GM19324 (cell line): ENCODE measurements around the gene PDE4D.
"Not testable (repeated sequence)": the region's sequence is repeated elsewhere in the genome, so short reads cannot be mapped to it uniquely, and the experiment has no call there.

Experiments used
- ATAC-seq: cut with Tn5 transposase; IDR thresholded peaks from one replicate; pipeline ENCODE4 v1.9.1; 2021; ENCODE audit warnings: mild to moderate bottlenecking, moderate library complexity; ENCODE audit not compliant: unreplicated experiment, low FRiP score

The PDE4D gene

GRCh38 chr5:59320420-59320819 is 573.1 kb downstream of the PDE4D start:
- no peak for ATAC-seq

- no peak for ATAC-seq
These were observed 574.3 kb downstream of the PDE4D start for GRCh38 chr5:59319250-59319649.

GRCh38 chr5:59317774-59318205 is 575.7 kb downstream of the PDE4D start:
- no peak for ATAC-seq

GRCh38 chr5:59317023-59317773 is 576.3 kb downstream of the PDE4D start:
- no peak for ATAC-seq

DNA sequence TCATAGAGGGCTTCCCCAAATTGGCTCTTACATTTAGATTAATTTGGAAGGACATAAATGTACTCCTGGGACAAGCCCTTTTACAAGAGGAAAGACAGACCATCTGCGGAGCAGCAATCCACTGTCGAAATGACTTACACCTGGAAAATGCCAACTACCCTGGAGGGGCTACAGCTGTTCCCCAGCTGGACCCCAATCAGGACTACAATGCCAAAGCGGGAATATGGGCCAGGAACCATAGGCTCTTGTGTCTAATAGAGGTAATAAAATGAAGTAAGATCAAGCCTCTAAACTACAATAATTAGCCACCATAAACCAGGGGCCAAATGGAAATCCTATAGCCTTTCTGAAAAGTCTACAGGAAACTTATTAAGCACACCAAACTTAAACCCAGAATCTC is 581.3 kb downstream of the PDE4D start:
- ATAC-seq, result no peak

GRCh38 chr5:59308685-59309084 is 584.8 kb downstream of the PDE4D start:
- ATAC-seq, result not testable (repeated sequence)

- not testable (repeated sequence) for ATAC-seq
These were observed 590.2 kb downstream of the PDE4D start for GRCh38 chr5:59303289-59303716.

DNA sequence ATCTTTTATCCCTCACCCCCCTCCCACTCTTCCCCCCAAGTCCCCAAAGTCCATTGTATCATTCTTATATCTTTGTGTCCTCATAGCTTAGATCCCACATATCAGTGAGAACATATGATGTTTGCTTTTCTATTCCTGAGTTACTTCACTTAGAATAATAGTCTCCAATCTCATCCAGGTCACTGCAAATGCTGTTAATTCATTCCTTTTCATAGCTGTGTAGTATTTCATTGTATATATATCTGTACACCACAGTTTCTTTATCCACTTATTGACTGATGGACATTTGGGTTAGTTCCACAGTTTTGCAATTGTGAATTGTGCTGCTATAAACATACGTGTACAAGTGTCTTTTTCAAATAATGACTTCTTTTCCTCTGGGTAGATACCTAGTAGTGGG is 591.0 kb downstream of the PDE4D start:
- not testable (repeated sequence) for ATAC-seq

- ATAC-seq, result no peak
These were observed 591.8 kb downstream of the PDE4D start for GRCh38 chr5:59301727-59302126.

DNA sequence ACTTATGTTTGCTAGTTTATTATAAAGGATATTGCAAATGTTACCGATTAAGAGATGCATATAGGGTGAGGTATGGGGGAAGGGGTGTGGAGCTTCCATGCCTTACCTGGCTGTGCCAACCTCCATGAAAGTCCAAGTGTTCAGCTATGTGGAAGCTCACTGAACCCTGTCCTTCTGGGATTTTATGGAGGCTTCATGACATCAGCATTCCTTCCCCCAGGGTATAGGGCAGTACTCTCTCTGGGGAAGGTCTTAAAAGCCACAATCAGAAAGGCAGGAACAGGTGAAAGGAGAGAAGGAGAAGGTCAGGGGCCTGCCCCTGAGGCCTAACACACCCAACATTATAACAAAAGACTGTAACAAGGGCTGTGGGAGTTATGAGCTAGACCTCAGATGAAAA is 592.6 kb downstream of the PDE4D start:
- ATAC-seq, result no peak

- no peak for ATAC-seq
These were observed 594.5 kb downstream of the PDE4D start for GRCh38 chr5:59299006-59299405.

DNA sequence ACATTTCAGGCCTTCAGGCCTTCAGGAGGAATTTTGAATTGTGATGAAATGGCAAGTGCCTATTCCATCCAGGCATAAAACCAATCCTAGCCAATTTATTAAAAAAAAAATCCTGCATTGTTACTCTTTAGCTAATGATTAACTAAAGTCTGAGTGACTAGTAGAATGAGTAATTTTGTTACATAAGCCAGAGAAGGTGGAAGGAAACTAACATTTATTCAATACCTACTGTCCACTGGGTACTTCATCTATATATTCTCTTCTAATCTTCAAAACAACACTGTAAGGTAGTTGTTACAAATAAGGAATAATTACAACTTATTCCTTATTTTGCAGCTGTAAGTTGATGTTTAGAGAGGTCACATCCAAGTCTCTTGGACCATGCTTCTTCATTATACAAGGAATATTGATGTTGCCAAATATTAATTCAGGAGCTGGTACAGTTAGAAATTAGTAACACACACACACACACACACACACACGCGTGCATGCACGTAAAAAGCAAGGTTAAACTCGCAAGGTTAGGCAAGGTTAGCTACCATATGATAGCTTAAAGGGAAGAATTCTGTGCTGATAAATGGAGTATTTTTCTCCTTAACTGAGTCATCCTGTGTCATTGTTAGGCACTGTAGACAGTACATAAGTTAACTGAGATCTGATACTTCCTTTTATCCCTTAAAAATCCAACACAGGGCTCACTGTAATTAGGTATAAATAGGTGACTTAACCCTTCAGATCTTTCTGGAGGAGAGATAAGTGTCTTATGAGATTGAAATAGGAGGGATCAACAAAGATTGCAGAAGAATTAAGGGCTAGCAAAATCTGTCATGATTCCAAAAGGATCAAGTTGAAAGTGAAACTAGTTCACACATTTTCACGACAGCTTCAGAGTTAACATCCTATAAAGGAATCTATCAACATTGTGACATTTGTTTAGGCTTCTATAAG is 596.9 kb downstream of the PDE4D start:
- ATAC-seq, result no peak

DNA sequence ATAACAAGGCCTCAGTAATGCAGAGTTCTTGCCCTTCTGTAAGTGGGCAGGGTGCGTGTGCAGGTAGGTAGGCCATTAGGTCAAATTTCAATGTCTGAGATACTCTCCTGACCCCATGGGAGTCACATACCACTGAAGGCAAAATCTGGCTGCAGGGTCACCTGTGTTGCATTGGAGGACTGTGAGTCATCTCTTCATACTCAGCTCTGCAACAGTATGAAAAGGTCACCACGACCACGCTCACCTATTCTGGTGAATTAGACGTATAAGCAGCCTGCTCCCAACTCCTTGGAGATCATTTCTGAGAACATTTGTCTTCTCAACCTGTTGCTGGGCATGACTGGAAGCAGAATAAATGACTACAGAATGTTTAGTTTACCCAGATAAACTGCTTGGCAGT is 599.8 kb downstream of the PDE4D start:
- ATAC-seq, result no peak

- ATAC-seq, result no peak
These were observed 601.6 kb downstream of the PDE4D start for GRCh38 chr5:59291941-59292340.

DNA sequence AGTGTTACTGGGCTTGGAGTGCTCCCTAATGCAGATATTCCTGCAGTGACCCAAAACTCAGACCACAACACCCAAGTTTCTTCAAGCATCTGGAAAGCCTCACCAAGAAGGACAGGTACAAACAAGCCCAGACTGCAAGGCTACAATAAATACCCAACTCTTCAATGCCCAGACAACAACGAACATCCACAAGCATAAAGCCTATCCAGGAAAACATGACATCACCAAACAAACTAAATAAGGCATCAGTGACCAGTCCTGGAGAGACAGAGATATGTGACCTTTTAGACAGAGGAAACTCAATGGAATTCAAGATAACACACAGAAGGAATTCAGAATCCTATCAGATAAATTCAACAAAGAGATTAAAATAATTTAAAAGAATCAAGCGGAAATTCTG is 605.6 kb downstream of the PDE4D start:
- ATAC-seq, result no peak

- ATAC-seq, result no peak
These were observed 606.2 kb downstream of the PDE4D start for GRCh38 chr5:59287361-59287760.

- ATAC-seq, result no peak
These were observed 607.0 kb downstream of the PDE4D start for GRCh38 chr5:59286510-59286909.

DNA sequence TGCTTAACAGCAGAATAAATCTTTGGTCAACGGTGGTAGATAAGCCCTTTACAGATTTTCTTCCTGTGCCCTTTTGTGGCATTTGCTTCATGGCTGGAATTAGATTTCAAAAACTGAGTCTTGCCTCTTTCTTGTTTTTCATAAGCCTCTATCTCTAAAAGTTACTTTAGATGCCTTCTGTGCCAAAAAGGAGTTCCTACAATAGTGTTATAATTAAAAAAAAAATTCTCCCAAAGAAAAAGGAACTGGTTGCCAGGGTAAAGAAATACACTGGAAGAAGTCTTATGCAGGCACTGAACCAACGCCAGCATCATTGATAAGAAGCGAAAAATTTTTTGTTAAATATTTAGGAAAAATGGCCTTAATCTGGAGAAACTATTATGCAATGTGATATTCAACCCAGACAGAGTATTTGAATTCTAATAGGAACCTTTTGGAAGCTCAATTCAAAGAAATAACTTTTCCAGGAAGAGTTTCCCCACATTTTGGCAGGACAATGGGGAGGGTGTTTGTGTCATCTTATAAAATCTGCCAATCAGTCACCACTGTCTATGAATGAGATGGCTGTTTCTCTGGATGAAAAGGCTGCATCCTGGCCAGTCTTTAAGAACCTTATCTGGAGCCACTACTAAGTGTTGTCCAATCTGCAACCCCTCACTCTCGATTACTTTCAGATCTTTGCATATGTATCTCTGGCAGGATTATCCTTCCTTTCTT is 608.1 kb downstream of the PDE4D start:
- ATAC-seq, result no peak

DNA sequence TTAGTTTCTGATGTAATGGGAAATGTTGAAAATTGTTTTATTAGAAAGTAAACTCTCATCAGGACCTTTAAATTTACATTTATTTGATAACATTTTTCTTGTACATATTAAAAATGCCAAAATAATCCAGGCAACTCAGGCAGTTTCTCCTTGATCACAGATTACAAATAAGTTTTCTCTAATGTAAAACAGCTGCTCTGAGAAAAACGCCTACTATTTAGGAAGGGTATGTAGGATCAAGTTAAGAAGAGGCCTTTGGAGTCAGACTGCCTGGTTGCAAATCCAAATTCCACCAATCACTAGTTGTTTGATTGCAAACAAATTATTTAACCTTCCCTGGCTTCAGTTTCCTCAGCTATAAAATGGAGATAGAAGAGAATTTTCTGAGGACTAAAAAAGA is 610.8 kb downstream of the PDE4D start:
- ATAC-seq, result no peak

- no peak for ATAC-seq
These were observed 613.5 kb downstream of the PDE4D start for GRCh38 chr5:59279979-59280378.

GRCh38 chr5:59276917-59277372 is 616.6 kb downstream of the PDE4D start:
- no peak for ATAC-seq
